ENCODE data around the gene RPAIN.

- no peak for TF ChIP-seq SMC3 (IDR thresholded peaks at IDR 0.05; ENCODE audit: borderline replicate concordance, low read length)
- TF ChIP-seq CTCF (IDR thresholded peaks at IDR 0.05 in 2 of 3, conservative IDR thresholded peaks at IDR 0.05 in 1 of 3; ENCODE audit: control insufficient read depth in 2 of 3, extremely low read depth in 1 of 3, insufficient read depth in 1 of 3, low read depth in 3 of 3, low read length in 3 of 3) = no peak
Observed at GRCh38 chr17:5425826-5426225, 5.8 kb downstream of the RPAIN start.
